Neural progenitor cell (in vitro differentiated cells): ENCODE data around the gene PRIMPOL.
"Not testable (repeated sequence)": the region's sequence is repeated elsewhere in the genome, so short reads cannot be mapped to it uniquely, and the experiment has no call there.

Experiments
- CTCF ChIP-seq: fragments of 200-600 bp; sonication (generic); IDR thresholded peaks from 2 replicates; pipeline ENCODE4 v1.5.1; 2017; ENCODE audit warnings: antibody characterized with exemption, mild to moderate bottlenecking
- EZH2 ChIP-seq: fragments of 200-600 bp; sonication (generic); IDR thresholded peaks from 2 replicates; pipeline ENCODE4 v1.6.1; 2017; ENCODE audit warnings: antibody characterized with exemption, mild to moderate bottlenecking, moderate library complexity

GRCh38 chr4:184602857-184603256 lies 46.7 kb upstream of the PRIMPOL start:
- not testable (repeated sequence) for TF ChIP-seq CTCF, EZH2
